Fibroblast of lung (primary cell): ENCODE results near the gene STX8. TPM values are rescaled to one million over a fixed set of nuclear protein-coding genes. Genes with fewer than 3 reads are reported as not detected.

Experiments used
- DNase-seq, 2 donors: peaks; one replicate each; pipeline versions ENCODE4 v3.0.0 to v3.0.0-alpha.2; 2010; ENCODE audit warnings: low read depth in 2 of 2
- H2AFZ ChIP-seq: 2 replicates; pipeline ENCODE4 v1.5.1; 2012; ENCODE audit warnings: low read length, control low read depth, inconsistent platforms
- H3K27ac ChIP-seq: 2 replicates; pipeline ENCODE4 v1.5.1; 2011; ENCODE audit warnings: low read length, control low read depth; ENCODE audit not compliant: insufficient read depth
- H3K27me3 ChIP-seq: 2 replicates; pipeline ENCODE4 v1.5.1; 2011; ENCODE audit warnings: mild to moderate bottlenecking, low read length; ENCODE audit not compliant: control insufficient read depth, insufficient read depth
- H3K36me3 ChIP-seq: 2 replicates; pipeline ENCODE4 v1.5.1; 2011; ENCODE audit warnings: low read length; ENCODE audit not compliant: control insufficient read depth, insufficient read depth
- H3K4me1 ChIP-seq: 2 replicates; pipeline ENCODE4 v1.5.1; 2011; ENCODE audit warnings: low read length; ENCODE audit not compliant: control insufficient read depth, insufficient read depth; ENCODE audit errors: extremely low read depth
- H3K4me2 ChIP-seq: 2 replicates; pipeline ENCODE4 v1.5.1; 2011; ENCODE audit warnings: low read length, control low read depth; ENCODE audit not compliant: insufficient read depth; ENCODE audit errors: extremely low read depth
- H3K4me3 ChIP-seq, 4 experiments: fragments of 200-600 bp in 1 of 4; sonication (generic) in 1 of 4; replicated peaks in 1 of 4; 2 replicates each; pipeline ENCODE4 v1.5.1; 2011 to 2016; ENCODE audit warnings: low read length in 4 of 4, low read depth in 3 of 4, mild to moderate bottlenecking in 3 of 4, control low read depth in 2 of 4, inconsistent platforms in 1 of 4, mixed read lengths in 1 of 4; ENCODE audit not compliant: insufficient read depth in 1 of 4; ENCODE audit errors: control extremely low read depth in 1 of 4
- H3K79me2 ChIP-seq: 2 replicates; pipeline ENCODE4 v1.5.1; 2012; ENCODE audit warnings: mild to moderate bottlenecking, low read length, inconsistent platforms; ENCODE audit not compliant: control insufficient read depth, insufficient read depth
- H3K9ac ChIP-seq: 2 replicates; pipeline ENCODE4 v1.5.1; 2011; ENCODE audit warnings: mild to moderate bottlenecking, low read length, control low read depth; ENCODE audit not compliant: insufficient read depth
- H3K9me3 ChIP-seq: 2 replicates; pipeline ENCODE4 v1.5.1; 2012; ENCODE audit warnings: low read depth, low read length; ENCODE audit not compliant: control insufficient read depth, insufficient read depth
- H4K20me1 ChIP-seq: 2 replicates; pipeline ENCODE4 v1.5.1; 2011; ENCODE audit warnings: low read length; ENCODE audit not compliant: control insufficient read depth, insufficient read depth; ENCODE audit errors: extremely low read depth
- CTCF ChIP-seq, 2 donors: IDR thresholded peaks in 1 of 2; conservative IDR thresholded peaks in 1 of 2; 1 replicate in 1 of 2; 2 replicates in 1 of 2; pipeline ENCODE4 v1.5.1; 2011 to 2012; ENCODE audit warnings: low read length in 2 of 2, control low read depth in 1 of 2, inconsistent platforms in 1 of 2, low read depth in 1 of 2, mild to moderate bottlenecking in 1 of 2
- EZH2 ChIP-seq: IDR thresholded peaks from 2 replicates; pipeline ENCODE4 v1.5.1; 2012; ENCODE audit warnings: low read length, control low read depth, mild to moderate bottlenecking; ENCODE audit errors: missing control alignments
- polyA plus RNA-seq, 2 donors: library from polyadenylated mRNA; depleted of rRNA in 1 of 2; stranded (reverse) in 1 of 2; unstranded in 1 of 2; fragments of >200 nt; gene quantifications; 2 replicates each; pipeline ENCODE4 v1.2.1, GENCODE V29; 2011 to 2012; ENCODE audit warnings: missing spikeins in 1 of 2
- total RNA-seq: library from RNA; depleted of rRNA; stranded (reverse); fragments of >200 nt; gene quantifications from 2 replicates; pipeline ENCODE4 v1.2.1, GENCODE V29; 2014

The STX8 gene
- total and polyA plus RNA-seq, 2 donors (not counting 1 experiment from before 2014, with no cell fraction given), result 84.7 to 128 TPM

GRCh38 chr17:9230861-9231260 is 344.8 kb downstream of the STX8 start:
- no peak for TF ChIP-seq CTCF (conservative IDR thresholded peaks at IDR 0.05 in 1 of 2, IDR thresholded peaks at IDR 0.05 in 1 of 2; ENCODE audit: low read depth in 1 of 2, low read length in 2 of 2)
- no peak for TF ChIP-seq EZH2
- no peak overlapping the region for H3K27ac ChIP-seq

GRCh38 chr17:9230346-9230745 is 345.3 kb downstream of the STX8 start:
- Histone ChIP-seq H3K4me1 (peaks cover 4% of the 10 kb centered on the region), H3K36me3 (no peaks in the 10 kb centered on the region), H3K4me3 (no peak overlapping the region), H3K27ac (no peak overlapping the region), H4K20me1 (no peaks in the 10 kb centered on the region), H3K9ac (no peak overlapping the region), H3K79me2 (no peaks in the 10 kb centered on the region), H3K9me3 (no peaks in the 10 kb centered on the region), H3K4me2 (no peak overlapping the region), H3K27me3 (no peaks in the 10 kb centered on the region), H2AFZ (no peak overlapping the region)
- TF ChIP-seq EZH2 (no peak), CTCF (conservative IDR thresholded peaks at IDR 0.05 in 1 of 2, IDR thresholded peaks at IDR 0.05 in 1 of 2; ENCODE audit: low read depth in 1 of 2, low read length in 2 of 2) (no peak)
- DNase-seq, result peak; percentile 44 to 52

More at GRCh38 chr17:9230861-9231260, 344.8 kb downstream of the STX8 start:
- Histone ChIP-seq H3K4me2 (no peak overlapping the region), H2AFZ (no peak overlapping the region), H3K4me1 (peaks cover 4% of the 10 kb centered on the region), H3K79me2 (no peaks in the 10 kb centered on the region), H3K4me3 (no peak overlapping the region), H3K9me3 (no peaks in the 10 kb centered on the region), H3K9ac (no peak overlapping the region), H4K20me1 (no peaks in the 10 kb centered on the region), H3K36me3 (no peaks in the 10 kb centered on the region), H3K27me3 (no peaks in the 10 kb centered on the region)
- no peak for DNase-seq

- H3K79me2 ChIP-seq, result no peaks in the 10 kb centered on the region
- H3K4me1 ChIP-seq, result peaks cover 4% of the 10 kb centered on the region
- no peak overlapping the region for H3K27ac ChIP-seq
- H3K36me3 ChIP-seq, result no peaks in the 10 kb centered on the region
- TF ChIP-seq EZH2, result no peak
- no peak for TF ChIP-seq CTCF (conservative IDR thresholded peaks at IDR 0.05 in 1 of 2, IDR thresholded peaks at IDR 0.05 in 1 of 2; ENCODE audit: low read depth in 1 of 2, low read length in 2 of 2)
- no peaks in the 10 kb centered on the region for H3K27me3 ChIP-seq
- H3K4me3 ChIP-seq, result no peak overlapping the region
- H4K20me1 ChIP-seq, result no peaks in the 10 kb centered on the region
- no peak overlapping the region for H3K9ac ChIP-seq
- no peaks in the 10 kb centered on the region for H3K9me3 ChIP-seq
- H2AFZ ChIP-seq, result no peak overlapping the region
- DNase-seq, result no peak
- no peak overlapping the region for H3K4me2 ChIP-seq
Observed at GRCh38 chr17:9229826-9230201, 345.8 kb downstream of the STX8 start.
